ENCODE results near the gene ZNF471.
A peak's percentile ranks its signal among the peaks of the same experiment; 100 is the strongest.

The ZNF471 gene

DNA sequence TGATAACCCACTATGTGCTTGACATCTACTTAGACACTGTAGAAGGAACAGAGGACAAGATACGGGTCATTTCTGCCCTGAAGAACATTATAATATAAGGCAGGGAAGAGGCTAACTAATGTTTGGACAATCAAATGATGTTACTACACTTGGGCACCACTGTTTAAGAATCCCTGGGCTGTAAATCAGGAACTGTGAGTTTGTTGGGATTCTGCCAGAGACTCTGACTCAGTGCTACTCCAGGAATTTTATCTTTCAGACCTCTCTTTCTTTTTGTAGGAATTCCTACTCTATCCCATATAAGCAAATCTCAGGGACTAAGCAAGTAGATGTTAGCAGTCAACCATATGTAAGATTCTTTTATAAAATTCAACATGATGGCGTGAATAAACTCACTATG lies 3.1 kb upstream of the ZNF471 start:
- TF ChIP-seq, protein P1, sequence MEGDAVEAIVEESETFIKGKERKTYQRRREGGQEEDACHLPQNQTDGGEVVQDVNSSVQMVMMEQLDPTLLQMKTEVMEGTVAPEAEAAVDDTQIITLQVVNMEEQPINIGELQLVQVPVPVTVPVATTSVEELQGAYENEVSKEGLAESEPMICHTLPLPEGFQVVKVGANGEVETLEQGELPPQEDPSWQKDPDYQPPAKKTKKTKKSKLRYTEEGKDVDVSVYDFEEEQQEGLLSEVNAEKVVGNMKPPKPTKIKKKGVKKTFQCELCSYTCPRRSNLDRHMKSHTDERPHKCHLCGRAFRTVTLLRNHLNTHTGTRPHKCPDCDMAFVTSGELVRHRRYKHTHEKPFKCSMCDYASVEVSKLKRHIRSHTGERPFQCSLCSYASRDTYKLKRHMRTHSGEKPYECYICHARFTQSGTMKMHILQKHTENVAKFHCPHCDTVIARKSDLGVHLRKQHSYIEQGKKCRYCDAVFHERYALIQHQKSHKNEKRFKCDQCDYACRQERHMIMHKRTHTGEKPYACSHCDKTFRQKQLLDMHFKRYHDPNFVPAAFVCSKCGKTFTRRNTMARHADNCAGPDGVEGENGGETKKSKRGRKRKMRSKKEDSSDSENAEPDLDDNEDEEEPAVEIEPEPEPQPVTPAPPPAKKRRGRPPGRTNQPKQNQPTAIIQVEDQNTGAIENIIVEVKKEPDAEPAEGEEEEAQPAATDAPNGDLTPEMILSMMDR (IDR thresholded peaks at IDR 0.05; ENCODE audit: low read depth, low read length), result no peak
- H3K4me3 ChIP-seq (ENCODE audit: low read depth, low read length), result no peak overlapping the region

- H3K4me3 ChIP-seq (ENCODE audit: low read depth, low read length), result peak overlapping the region; percentile 82
- TF ChIP-seq, protein P1 (IDR thresholded peaks at IDR 0.05; ENCODE audit: low read depth, low read length), result no peak
Observed at GRCh38 chr19:56508290-56508778, 679 bp downstream of the ZNF471 start.

DNA sequence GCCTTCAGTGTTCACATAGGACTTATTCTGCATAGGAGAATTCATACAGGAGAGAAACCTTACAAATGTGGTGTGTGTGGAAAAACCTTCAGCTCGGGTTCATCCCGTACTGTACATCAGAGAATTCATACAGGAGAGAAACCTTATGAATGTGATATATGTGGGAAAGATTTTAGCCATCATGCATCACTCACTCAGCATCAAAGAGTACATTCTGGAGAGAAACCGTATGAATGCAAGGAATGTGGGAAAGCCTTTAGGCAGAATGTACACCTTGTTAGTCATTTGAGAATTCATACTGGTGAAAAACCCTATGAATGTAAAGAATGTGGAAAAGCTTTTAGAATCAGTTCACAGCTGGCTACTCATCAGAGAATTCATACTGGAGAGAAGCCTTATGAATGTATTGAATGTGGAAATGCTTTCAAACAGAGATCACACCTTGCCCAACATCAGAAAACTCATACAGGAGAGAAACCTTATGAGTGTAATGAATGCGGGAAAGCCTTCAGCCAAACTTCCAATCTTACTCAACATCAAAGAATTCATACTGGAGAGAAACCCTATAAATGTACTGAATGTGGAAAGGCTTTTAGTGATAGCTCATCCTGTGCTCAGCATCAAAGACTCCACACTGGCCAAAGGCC lies 17.7 kb downstream of the ZNF471 start:
- TF ChIP-seq, protein P1 (IDR thresholded peaks at IDR 0.05; ENCODE audit: low read depth, low read length), result no peak
- H3K4me3 ChIP-seq (ENCODE audit: low read depth, low read length), result no peak overlapping the region

- TF ChIP-seq, protein P1 (IDR thresholded peaks at IDR 0.05; ENCODE audit: low read depth, low read length), result no peak
- H3K4me3 ChIP-seq (ENCODE audit: low read depth, low read length), result no peak overlapping the region
Observed at GRCh38 chr19:56537442-56537841, 29.8 kb downstream of the ZNF471 start.

- H3K4me3 ChIP-seq (ENCODE audit: low read depth, low read length), result peak overlapping the region; percentile 75
- TF ChIP-seq, protein P1 (IDR thresholded peaks at IDR 0.05; ENCODE audit: low read depth, low read length), result no peak
Observed at GRCh38 chr19:56538254-56538760, 30.7 kb downstream of the ZNF471 start.

DNA sequence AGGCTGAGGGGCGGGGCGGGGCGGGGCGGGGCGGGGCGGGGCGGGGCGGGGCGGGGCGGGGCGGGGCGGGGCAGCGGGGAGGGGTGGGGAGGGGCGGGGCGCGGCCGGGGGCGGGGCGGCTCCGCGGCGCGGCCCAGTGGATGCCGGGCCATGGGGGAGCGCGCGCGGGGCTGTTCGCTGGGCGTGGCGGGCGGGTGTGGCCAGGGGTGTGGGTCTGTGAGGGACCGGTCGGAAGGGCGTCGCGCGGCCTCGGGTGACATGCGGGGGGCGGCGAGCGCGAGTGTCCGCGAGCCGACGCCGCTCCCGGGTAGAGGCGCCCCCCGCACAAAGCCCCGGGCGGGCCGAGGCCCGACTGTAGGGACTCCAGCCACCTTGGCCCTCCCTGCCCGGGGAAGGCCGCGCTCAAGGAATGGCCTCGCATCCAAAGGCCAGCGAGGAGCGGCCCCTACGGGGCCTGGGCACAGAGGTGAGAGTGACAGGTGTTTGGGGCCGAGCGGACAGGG lies 31.2 kb downstream of the ZNF471 start, which contains the start of gene ZFP28:
Gene ZFP28, plus strand, starts transcription at position 188 of the 503 bp plus-strand sequence. Its CDS starts 71 bp downstream, at position 259.
- peak within 1 kb of the TSS; percentile 75 for H3K4me3 ChIP-seq (ENCODE audit: low read depth, low read length)

More for the DNA sequence above, 31.2 kb downstream of the ZNF471 start, which contains the start of gene ZFP28:
- TF ChIP-seq, protein P1 (IDR thresholded peaks at IDR 0.05; ENCODE audit: low read depth, low read length), result no peak
